ENCODE measurements around the gene RNF183.

- TF ChIP-seq CTCF (conservative IDR thresholded peaks at IDR 0.05; ENCODE audit: low read depth, low read length) = no peak
- no peak for TF ChIP-seq BHLHE40 (IDR thresholded peaks at IDR 0.05; ENCODE audit: low read depth, low read length)
Measured at GRCh38 chr9:113348437-113348836, 45.3 kb upstream of the RNF183 start.
